NCI-H1105 (cell line): ENCODE measurements around the gene DHX36.

Experiments used
- DNase-seq: peaks from one replicate; lab custom pipeline; 2025; lab: John Stamatoyannopoulos, UW

The DHX36 gene

GRCh38 chr3:154323891-154324738 lies at the start of gene DHX36:
Gene DHX36 (minus strand): TSS chr3:154324487. CDS start chr3:154324416, 71 bp downstream.
- peak; percentile 98 for DNase-seq

- DNase-seq, result no peak
Observed at GRCh38 chr3:154367221-154367620, 42.9 kb upstream of the DHX36 start.

GRCh38 chr3:154364849-154365248 lies 40.6 kb upstream of the DHX36 start:
- no peak for DNase-seq

GRCh38 chr3:154361099-154361498 lies 36.8 kb upstream of the DHX36 start:
- no peak for DNase-seq

- no peak for DNase-seq
Observed at GRCh38 chr3:154356009-154356408, 31.7 kb upstream of the DHX36 start.

- no peak for DNase-seq
Observed at GRCh38 chr3:154349223-154349622, 24.9 kb upstream of the DHX36 start.

GRCh38 chr3:154345422-154346122 lies 21.3 kb upstream of the DHX36 start:
- no peak for DNase-seq

GRCh38 chr3:154338570-154338969 lies 14.3 kb upstream of the DHX36 start:
- no peak for DNase-seq

GRCh38 chr3:154338008-154338407 lies 13.7 kb upstream of the DHX36 start:
- DNase-seq, result no peak

- DNase-seq, result peak; percentile 33
Observed at GRCh38 chr3:154334973-154335420, 10.7 kb upstream of the DHX36 start.

GRCh38 chr3:154327871-154328270 lies 3.6 kb upstream of the DHX36 start:
- DNase-seq, result no peak

GRCh38 chr3:154324919-154325318 lies 632 bp upstream of the DHX36 start:
- no peak for DNase-seq

GRCh38 chr3:154316974-154317767 lies 7.1 kb downstream of the DHX36 start:
- DNase-seq, result no peak

GRCh38 chr3:154314152-154314551 lies 10.1 kb downstream of the DHX36 start:
- no peak for DNase-seq

GRCh38 chr3:154310840-154311239 lies 13.4 kb downstream of the DHX36 start:
- DNase-seq, result no peak

GRCh38 chr3:154307363-154307762 lies 16.9 kb downstream of the DHX36 start:
- DNase-seq, result no peak

GRCh38 chr3:154304936-154305335 lies 19.4 kb downstream of the DHX36 start:
- no peak for DNase-seq

- no peak for DNase-seq
Observed at GRCh38 chr3:154304116-154304786, 20.0 kb downstream of the DHX36 start.

- DNase-seq, result no peak
Observed at GRCh38 chr3:154301561-154301960, 22.7 kb downstream of the DHX36 start.

GRCh38 chr3:154294016-154294415 lies 30.3 kb downstream of the DHX36 start:
- no peak for DNase-seq

- DNase-seq, result no peak
Observed at GRCh38 chr3:154290187-154290586, 34.1 kb downstream of the DHX36 start.

- no peak for DNase-seq
Observed at GRCh38 chr3:154285221-154285620, 39.1 kb downstream of the DHX36 start.
